IPS-20b (cell line): Measurements from ENCODE around the gene CYP1B1.
"Not testable (repeated sequence)": the region's sequence is repeated elsewhere in the genome, so short reads cannot be mapped to it uniquely, and the experiment has no call there.

ENCODE experiments used
- H3K27ac ChIP-seq: one replicate; pipeline ENCODE4 v1.5.1; 2013; ENCODE audit warnings: low read length
- H3K27me3 ChIP-seq: 2 replicates; pipeline ENCODE4 v1.6.1; 2013; ENCODE audit warnings: mild to moderate bottlenecking, low read length, inconsistent platforms; ENCODE audit not compliant: insufficient read depth
- H3K36me3 ChIP-seq: 2 replicates; pipeline ENCODE4 v1.6.1; 2013; ENCODE audit warnings: low read depth, mild to moderate bottlenecking, inconsistent platforms, low read length, moderate library complexity; ENCODE audit not compliant: insufficient read depth
- H3K4me1 ChIP-seq: 2 replicates; pipeline ENCODE4 v1.6.1; 2013; ENCODE audit warnings: mild to moderate bottlenecking, control low read depth, inconsistent platforms, low read length, moderate library complexity; ENCODE audit not compliant: insufficient read depth
- H3K4me3 ChIP-seq: 2 replicates; pipeline ENCODE4 v1.5.1; 2013; ENCODE audit warnings: mild to moderate bottlenecking, low read length, inconsistent platforms
- H3K9ac ChIP-seq: 2 replicates; pipeline ENCODE4 v1.6.1; 2013; ENCODE audit warnings: low read depth, mild to moderate bottlenecking, inconsistent platforms, low read length, moderate library complexity
- H3K9me3 ChIP-seq: 2 replicates; pipeline ENCODE4 v1.6.1; 2013; ENCODE audit warnings: mild to moderate bottlenecking, low read depth, low read length, inconsistent platforms; ENCODE audit not compliant: insufficient read depth

The CYP1B1 gene

GRCh38 chr2:38097988-38098385 is 22.0 kb upstream of the CYP1B1 start:
- no peak overlapping the region for H3K9ac ChIP-seq

GRCh38 chr2:38097258-38097987 is 21.5 kb upstream of the CYP1B1 start:
- H3K27me3 ChIP-seq, result peaks cover 71% of the 10 kb centered on the region
- no peak overlapping the region for H3K9ac ChIP-seq
- H3K36me3 ChIP-seq, result no peaks in the 10 kb centered on the region
- H3K27ac ChIP-seq, result no peak overlapping the region
- H3K4me1 ChIP-seq, result peaks cover 52% of the 10 kb centered on the region
- H3K4me3 ChIP-seq, result peak overlapping the region; percentile 63
- no peaks in the 10 kb centered on the region for H3K9me3 ChIP-seq

More at GRCh38 chr2:38097988-38098385, 22.0 kb upstream of the CYP1B1 start:
- H3K27me3 ChIP-seq, result peaks cover 65% of the 10 kb centered on the region
- no peak overlapping the region for H3K27ac ChIP-seq
- H3K4me1 ChIP-seq, result peaks cover 50% of the 10 kb centered on the region
- peak overlapping the region; percentile 63 for H3K4me3 ChIP-seq
- no peaks in the 10 kb centered on the region for H3K9me3 ChIP-seq
- no peaks in the 10 kb centered on the region for H3K36me3 ChIP-seq

- H3K4me3 ChIP-seq, result 0 out of 2 replicates have a peak overlapping the region, but pooled peaks have one; percentile 8
- peaks cover 83% of the 10 kb centered on the region for H3K27me3 ChIP-seq
- H3K36me3 ChIP-seq, result no peaks in the 10 kb centered on the region
- no peaks in the 10 kb centered on the region for H3K9me3 ChIP-seq
- H3K27ac ChIP-seq, result no peak overlapping the region
- H3K9ac ChIP-seq, result no peak overlapping the region
- H3K4me1 ChIP-seq, result peaks cover 57% of the 10 kb centered on the region
These were observed 20.3 kb upstream of the CYP1B1 start for GRCh38 chr2:38095996-38096861.

GRCh38 chr2:38095079-38095995 is 19.4 kb upstream of the CYP1B1 start:
- Histone ChIP-seq H3K9me3 (no peaks in the 10 kb centered on the region), H3K36me3 (no peaks in the 10 kb centered on the region), H3K4me1 (peaks cover 55% of the 10 kb centered on the region), H3K9ac (no peak overlapping the region), H3K4me3 (0 out of 2 replicates have a peak overlapping the region, but pooled peaks have one; percentile 5), H3K27ac (no peak overlapping the region), H3K27me3 (peaks cover 76% of the 10 kb centered on the region)

- no peaks in the 10 kb centered on the region for H3K36me3 ChIP-seq
- peaks cover 62% of the 10 kb centered on the region for H3K27me3 ChIP-seq
- no peak overlapping the region for H3K4me3 ChIP-seq
- H3K27ac ChIP-seq, result no peak overlapping the region
- H3K4me1 ChIP-seq, result peaks cover 44% of the 10 kb centered on the region
- no peaks in the 10 kb centered on the region for H3K9me3 ChIP-seq
- no peak overlapping the region for H3K9ac ChIP-seq
These were observed 17.7 kb upstream of the CYP1B1 start for GRCh38 chr2:38093527-38094165.

GRCh38 chr2:38092196-38092902 is 16.4 kb upstream of the CYP1B1 start:
- no peaks in the 10 kb centered on the region for H3K36me3 ChIP-seq
- H3K4me3 ChIP-seq, result no peak overlapping the region
- H3K27ac ChIP-seq, result no peak overlapping the region
- peaks cover 31% of the 10 kb centered on the region for H3K4me1 ChIP-seq
- peaks cover 55% of the 10 kb centered on the region for H3K27me3 ChIP-seq
- H3K9me3 ChIP-seq, result no peaks in the 10 kb centered on the region
- no peak overlapping the region for H3K9ac ChIP-seq

GRCh38 chr2:38091760-38092159 is 15.8 kb upstream of the CYP1B1 start:
- H3K27ac ChIP-seq, result no peak overlapping the region
- peaks cover 54% of the 10 kb centered on the region for H3K27me3 ChIP-seq
- H3K9me3 ChIP-seq, result no peaks in the 10 kb centered on the region
- no peaks in the 10 kb centered on the region for H3K36me3 ChIP-seq
- no peak overlapping the region for H3K4me3 ChIP-seq
- peaks cover 30% of the 10 kb centered on the region for H3K4me1 ChIP-seq
- H3K9ac ChIP-seq, result no peak overlapping the region

- Histone ChIP-seq H3K9me3 (no peaks in the 10 kb centered on the region), H3K27me3 (peaks cover 54% of the 10 kb centered on the region), H3K4me1 (peaks cover 26% of the 10 kb centered on the region), H3K4me3 (no peak overlapping the region), H3K9ac (no peak overlapping the region), H3K36me3 (no peaks in the 10 kb centered on the region), H3K27ac (no peak overlapping the region)
These were observed 15.0 kb upstream of the CYP1B1 start for GRCh38 chr2:38090928-38091327.

- not testable (repeated sequence) for H3K27ac ChIP-seq, H3K9me3 ChIP-seq, H3K4me3 ChIP-seq, H3K36me3 ChIP-seq, H3K9ac ChIP-seq
- peaks cover 54% of the 10 kb centered on the region for H3K27me3 ChIP-seq
- H3K4me1 ChIP-seq, result peaks cover 20% of the 10 kb centered on the region
These were observed 14.3 kb upstream of the CYP1B1 start for GRCh38 chr2:38090212-38090611.

- Histone ChIP-seq H3K4me3 (peak overlapping the region; percentile 38; the same call in 1 of the 2 replicates), H3K27me3 (peaks cover 27% of the 10 kb centered on the region)
- not testable (repeated sequence) for H3K27ac ChIP-seq, H3K4me1 ChIP-seq, H3K36me3 ChIP-seq, H3K9ac ChIP-seq, H3K9me3 ChIP-seq
These were observed 10.2 kb upstream of the CYP1B1 start for GRCh38 chr2:38085998-38086698.
